ENCODE measurements around the gene AKAP13.

The AKAP13 gene

GRCh38 chr15:85761635-85762034, 381.2 kb downstream of the AKAP13 start:
- DNase-seq = no peak

DNA sequence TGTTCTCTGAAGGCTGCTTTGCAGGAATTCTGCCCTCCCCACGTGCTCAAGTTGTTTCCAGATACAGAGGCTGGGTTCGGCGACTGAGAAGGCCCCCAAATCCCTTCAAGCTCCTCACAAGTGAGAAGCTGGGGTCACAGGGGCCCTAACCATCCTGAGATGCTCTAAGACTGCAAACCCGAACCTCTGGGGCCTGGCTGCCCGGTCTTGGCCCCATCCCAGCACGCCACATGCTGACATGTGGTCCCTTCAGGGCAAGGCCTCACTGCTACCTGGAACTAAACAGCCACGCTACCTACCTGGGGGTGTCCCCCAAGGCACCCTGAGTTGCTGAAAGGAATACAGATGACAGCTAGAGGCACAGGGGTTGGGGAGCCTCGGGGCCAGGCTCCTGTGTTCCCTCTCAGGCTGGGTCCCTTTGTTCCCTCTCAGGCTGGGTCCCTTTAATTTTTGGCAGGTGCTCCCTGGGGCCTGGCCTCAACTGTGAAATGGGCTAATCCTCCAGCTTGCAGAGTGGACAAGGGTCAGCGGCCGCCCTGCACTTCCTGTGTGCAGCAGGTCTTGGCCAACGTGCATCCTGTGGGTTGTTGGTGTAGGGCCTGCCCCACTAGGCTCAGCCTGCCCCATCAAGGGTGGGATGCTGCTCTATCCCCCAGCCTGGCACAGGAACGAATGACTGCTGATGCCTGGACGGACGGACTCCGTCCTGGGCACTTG, 381.8 kb downstream of the AKAP13 start:
- no peak for DNase-seq

GRCh38 chr15:85762756-85763127, 382.3 kb downstream of the AKAP13 start:
- DNase-seq = no peak

GRCh38 chr15:85763157-85763556, 382.8 kb downstream of the AKAP13 start:
- no peak for DNase-seq

- no peak for DNase-seq
Measured at GRCh38 chr15:85763673-85764633, 383.6 kb downstream of the AKAP13 start.

DNA sequence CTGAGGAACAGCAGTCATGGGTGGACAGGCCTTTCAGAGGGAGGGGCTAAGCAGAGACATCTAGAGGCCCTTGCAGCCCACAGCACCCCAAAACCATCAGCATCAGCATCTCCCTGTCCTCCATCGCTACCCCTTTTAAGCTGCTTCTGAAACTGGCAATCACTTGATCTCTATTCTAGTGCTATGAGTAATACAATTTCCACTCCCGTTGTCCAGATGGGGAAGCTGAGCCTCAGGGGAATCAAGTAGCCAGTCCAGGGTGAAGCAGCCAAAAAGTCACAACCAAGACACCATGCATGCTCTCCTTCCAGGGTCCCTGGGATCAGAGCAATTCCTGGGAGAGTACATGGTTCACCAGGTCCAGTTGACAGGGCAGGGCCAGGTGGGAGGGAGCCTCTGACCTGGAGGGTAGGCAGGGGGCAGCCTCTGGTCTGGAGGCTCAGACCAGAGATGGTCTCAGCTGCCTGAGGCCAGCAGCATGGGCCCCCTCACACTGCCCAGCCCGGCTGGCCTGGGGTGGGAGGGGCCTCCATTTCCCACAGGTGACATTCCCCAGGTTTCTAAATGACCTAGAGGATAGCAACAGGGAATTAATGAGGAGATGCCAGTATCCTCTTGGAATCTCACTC, 384.4 kb downstream of the AKAP13 start:
- no peak for DNase-seq

DNA sequence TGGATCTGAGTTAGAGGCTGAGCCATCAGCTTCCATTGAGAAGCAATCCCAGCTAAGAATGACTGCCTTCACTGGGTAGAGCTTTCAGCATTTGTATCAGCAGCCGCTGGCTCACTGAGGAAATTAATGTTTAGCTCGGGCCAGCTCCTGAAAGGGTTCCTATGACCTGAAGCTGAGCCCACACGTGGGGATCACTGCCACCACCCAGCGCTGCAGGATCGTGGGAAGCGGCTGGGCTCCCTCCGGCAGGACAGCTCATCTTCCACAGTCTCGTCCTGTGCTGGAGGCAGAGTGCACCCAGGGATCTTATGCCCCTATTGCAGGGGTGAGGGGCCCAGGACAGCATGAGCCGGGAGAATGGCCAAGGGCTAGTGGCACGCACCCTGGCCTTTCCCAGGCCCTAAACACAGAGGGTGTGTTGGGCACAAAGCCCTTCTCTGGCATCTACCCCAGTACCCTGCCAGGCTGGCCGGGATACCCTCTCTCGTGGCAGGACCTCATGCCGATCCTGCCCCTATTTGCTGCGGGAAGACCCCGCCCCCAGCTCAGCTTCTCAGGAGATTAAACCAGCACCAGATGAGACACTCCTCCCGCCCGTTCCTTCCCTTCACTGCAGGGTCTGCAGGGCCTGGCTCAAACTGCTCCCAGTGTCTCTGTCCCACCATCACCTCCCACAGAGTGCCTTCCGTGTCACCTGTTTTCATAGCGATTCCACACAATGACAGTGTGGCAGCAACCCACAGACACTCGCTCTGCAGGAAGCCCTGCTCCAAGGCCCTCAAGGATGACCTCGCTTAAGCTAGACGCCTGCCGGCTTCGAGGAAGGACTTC, 385.8 kb downstream of the AKAP13 start:
- no peak for DNase-seq

GRCh38 chr15:85767785-85768529, 387.6 kb downstream of the AKAP13 start:
- no peak for DNase-seq

DNA sequence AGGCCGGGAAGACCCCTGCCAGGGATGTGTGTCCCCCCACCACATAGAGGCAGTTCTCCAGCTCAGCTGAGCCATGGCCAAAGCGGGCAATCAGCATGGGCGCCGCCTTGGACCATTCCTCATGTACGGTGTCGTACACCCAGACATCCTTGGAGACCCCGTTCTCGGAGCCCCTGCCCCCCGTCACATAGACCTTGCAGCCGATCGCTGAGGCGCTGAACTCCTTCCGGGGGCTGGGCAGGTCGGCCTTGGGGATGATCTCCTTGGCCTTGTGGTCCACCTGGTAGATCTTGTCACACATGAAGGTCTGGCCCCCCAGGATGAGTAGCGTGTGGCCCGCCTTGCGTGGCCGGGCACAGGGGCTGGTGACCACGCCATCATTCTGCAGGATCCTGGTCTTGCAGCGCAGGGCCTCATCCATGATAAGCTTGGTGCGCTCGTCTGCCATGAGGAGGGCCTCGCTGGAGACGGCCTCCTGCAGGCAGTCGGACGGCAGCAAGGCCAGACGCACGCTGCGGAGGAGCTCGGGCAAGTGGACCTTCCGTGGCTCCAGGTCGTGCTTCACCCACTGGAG, 388.3 kb downstream of the AKAP13 start:
- no peak for DNase-seq

DNA sequence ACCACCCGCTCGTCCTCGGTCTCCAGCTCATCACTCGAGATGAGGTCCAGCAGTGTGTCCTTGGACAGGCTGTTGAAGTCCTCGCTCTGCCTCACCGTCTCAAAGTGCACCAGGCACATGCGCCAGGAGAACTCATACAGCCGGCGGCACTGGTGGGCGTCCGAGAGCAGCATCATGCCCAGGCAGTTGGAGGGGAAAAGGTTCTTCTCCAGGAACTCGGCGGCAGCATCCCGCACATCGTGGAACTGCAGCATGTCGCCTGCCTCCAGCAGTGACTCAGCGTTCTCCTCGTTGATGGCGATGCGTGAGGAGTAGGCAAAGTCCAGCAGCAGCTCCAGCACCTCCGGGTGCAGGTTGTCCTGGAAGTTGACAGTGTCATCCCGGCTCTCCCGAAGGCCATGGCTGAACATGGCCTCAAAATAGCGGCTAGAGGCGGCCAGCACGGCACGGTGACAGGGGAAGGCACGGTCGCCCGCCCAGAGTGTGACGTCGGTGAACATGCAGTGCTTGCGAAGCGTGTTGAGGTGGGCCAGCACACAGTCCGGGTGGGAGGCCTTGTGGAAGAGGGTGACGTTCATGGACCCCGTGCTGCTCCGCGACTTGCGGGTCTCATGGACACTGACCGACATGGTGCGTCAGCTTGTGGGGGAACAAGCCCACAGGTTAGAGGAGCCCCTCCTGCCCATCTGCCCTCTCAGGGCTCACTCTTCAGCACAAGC, 388.9 kb downstream of the AKAP13 start:
- DNase-seq = no peak

DNA sequence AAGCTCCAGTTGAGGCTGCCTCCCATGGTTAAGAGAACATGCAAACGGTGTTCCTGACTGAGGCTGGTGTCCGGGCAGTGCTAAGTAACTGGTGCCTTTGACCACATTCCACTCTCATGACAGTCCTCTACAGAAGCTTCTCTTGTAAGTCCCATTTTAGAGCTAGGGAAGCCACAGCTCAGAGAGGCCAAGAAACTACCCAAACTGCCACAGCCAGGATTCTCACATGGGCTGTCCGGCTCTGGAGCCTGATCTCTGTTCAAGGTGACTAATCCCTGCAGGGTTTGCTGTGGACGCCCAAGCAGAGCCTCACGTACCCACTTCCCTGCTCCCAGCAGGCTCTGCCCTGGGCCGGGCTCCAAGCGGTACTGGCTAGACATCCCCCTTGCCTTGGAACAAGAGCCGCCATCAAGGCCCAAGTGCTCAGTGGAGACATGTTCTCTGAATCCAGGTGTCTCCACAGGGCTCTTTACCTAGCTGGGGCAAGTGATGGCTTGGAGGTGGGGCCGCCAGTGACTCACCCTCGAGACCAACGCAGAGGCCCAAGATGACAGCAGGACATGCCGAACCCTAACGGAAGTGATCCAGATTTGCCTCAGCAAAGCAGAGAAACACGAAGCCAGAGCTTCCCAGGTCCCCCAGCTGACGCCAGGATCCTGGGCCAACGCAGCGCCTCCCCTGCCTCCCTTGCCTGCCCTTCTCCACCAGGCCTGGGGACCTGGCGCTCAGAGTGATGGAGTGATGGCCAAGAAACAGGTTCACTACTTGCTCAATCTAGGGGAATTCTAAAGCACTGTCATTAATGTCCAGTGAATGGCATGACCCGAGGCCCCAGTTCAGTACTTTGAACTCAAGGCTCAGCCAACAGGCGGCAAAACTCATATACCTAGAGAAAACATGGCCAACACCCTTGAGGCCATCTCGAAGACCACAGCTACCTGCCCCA, 390.0 kb downstream of the AKAP13 start:
- DNase-seq = no peak

DNA sequence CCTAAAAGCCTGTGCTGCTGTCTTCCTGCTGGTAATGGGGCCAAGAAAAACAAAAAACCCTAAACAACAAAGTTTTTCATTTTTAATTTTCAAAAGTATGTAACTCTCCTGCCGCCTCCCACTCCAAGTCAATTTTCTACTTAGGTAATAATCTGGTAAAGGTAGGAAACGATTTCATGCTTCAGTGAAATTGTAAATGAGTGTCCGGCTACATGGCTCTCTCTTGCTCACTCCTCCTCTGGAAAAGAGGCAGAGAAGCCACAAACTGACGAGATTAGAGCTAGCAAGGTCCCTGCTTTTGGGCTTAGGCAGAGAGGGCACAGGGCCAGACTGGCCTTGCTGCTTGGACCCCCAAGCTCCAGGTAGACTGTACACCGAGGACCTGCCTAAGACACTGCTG, 390.9 kb downstream of the AKAP13 start:
- DNase-seq = no peak

DNA sequence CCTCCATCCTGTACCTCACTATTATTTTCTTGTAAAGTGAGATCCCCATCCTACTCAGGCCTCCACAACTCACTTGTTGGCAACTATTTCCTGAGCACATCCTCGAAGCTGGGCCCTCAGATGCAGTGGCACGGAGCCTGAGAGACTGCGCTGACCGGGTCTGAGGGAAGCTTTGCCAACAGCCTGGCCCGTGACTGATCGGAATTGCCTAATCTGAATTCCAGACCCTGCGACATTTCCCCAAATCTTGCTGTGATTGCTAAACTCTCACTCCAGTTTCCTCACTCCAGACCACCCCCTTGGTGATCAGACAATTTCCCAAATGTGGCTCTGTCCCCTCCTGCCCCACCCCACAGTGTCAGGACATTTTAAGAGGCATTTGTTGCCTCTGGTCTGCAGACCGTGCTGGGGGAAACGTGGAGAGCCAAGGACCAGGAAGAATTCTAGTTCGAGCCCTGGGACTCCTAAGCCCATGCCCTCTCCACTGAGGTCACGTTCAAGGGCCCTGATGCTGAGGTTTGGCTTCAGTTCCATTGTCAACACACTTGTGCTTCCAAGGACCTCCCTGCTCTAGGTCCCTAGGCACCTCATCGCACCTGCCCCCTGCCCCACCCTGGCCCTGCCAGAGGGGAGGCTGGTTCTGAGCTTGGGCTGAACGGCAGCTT, 391.5 kb downstream of the AKAP13 start:
- no peak for DNase-seq

DNA sequence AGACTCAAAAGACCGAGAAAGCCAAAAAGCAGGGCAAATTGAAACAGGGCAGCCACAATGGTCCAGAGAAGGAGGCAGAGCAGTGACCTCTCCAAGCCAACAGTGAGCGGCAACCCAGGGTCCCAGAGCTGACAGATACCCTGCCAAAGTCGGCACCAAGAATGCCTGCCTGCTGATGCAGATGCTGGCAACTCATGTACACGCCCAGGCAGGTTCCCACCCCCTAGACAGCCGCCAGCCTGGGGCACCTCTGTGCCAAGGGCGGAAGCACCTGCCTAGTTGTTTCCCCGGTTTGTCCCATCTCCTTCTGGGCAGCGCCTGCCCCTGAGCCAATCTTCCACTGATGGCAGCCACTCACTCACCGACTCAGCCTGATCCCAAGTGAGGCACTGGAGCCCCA, 392.3 kb downstream of the AKAP13 start:
- no peak for DNase-seq

GRCh38 chr15:85773249-85773648, 392.8 kb downstream of the AKAP13 start:
- DNase-seq = no peak

GRCh38 chr15:85773970-85774369, 393.6 kb downstream of the AKAP13 start:
- DNase-seq = no peak

DNA sequence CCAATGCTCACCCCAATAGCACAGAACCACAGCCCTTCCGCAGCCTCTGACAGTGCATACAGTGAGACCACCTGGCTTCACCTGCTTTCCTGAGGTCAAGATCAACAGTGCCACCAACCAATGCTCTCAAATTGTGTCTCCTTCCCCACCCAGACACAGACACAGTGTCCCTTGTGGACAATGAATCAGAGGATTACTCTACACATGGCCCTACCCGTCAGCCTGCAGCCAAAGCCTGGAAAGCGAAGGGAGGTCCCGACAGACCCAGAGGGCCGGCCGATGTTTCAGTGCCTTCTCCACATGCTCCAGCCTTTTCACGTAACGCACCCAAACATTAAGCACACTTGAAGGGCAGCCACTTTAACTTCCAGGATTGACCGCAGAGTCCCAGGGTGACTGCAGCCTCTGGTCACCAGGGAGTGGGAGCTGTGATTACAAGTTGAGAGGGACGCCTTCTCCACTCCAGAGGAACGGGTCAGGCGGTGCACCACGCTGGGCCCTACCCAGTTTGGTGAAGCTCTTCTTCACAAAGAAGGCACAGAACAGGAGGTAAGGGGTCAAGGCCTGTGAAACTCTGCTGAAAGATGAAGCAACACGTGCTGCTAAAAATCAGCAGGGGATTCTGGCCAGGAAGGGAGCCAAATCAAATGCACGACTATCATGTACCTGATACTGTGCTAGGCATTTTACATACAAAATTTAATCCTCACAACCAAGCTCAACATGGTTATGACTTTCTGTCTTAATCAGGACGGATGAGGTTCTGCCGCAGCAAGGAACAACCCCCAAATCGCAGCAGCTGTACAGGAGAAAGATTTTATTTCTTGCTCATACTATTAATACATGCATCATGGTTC, 397.1 kb downstream of the AKAP13 start:
- DNase-seq = no peak

DNA sequence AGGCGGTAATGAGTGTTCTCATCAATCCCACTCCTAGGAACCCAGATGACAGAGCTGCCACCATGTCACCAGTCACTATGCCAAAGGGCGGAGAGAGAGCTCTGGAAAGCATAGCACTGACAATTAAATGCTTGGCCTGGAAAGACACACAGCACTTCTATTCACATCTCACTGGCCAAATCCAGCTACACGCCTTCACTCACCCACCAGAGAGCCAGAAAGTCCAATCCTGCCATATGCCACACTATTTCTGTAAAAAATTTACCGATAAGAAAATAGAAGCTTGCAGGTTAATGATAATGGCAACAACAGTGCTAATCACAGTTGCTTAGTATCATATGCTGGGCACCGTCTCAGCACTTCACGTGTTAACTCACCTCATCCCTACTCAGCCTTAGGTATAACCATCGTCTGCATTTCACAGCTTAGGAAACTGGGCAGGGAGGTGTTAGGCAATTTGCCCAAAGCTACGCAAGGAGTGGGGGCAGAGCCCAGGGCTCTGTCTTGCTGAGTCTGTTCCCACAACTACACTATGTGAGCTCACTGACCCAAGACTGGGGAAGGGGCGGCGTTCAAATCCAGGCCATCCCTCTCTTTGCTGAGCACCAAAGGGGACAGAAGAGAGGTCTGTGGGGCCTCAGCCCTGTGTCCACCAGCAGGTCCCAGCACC, 397.8 kb downstream of the AKAP13 start:
- no peak for DNase-seq

Data from cortex of kidney (tissue), 1 donor.